HFF-Myc (cell line): Measurements from ENCODE around the gene ZC2HC1B.
"Not testable (repeated sequence)": the region's sequence is repeated elsewhere in the genome, so short reads cannot be mapped to it uniquely, and the experiment has no call there.

Source experiments
- DNase-seq: peaks from one replicate; pipeline ENCODE4 v3.0.0-alpha.2; 2011; ENCODE audit warnings: low read depth; ENCODE audit errors: extremely low read depth
- H3K4me3 ChIP-seq: replicated peaks from 2 replicates; pipeline ENCODE4 v1.5.1; 2011; ENCODE audit warnings: low read depth, mild to moderate bottlenecking, control low read depth, low read length
- CTCF ChIP-seq: IDR thresholded peaks from 2 replicates; pipeline ENCODE4 v1.5.1; 2012; ENCODE audit warnings: mild to moderate bottlenecking, low read depth, low read length, control low read depth; ENCODE audit errors: missing control alignments

The ZC2HC1B gene

GRCh38 chr6:143901885-143902750 is 37.8 kb downstream of the ZC2HC1B start:
- no peak overlapping the region for H3K4me3 ChIP-seq
- no peak for TF ChIP-seq CTCF
- DNase-seq, result no peak

GRCh38 chr6:143902827-143903226 is 38.6 kb downstream of the ZC2HC1B start:
- H3K4me3 ChIP-seq, result no peak overlapping the region
- DNase-seq, result no peak
- no peak for TF ChIP-seq CTCF

GRCh38 chr6:143911028-143911427 is 46.8 kb downstream of the ZC2HC1B start:
- H3K4me3 ChIP-seq, result no peak overlapping the region
- no peak for TF ChIP-seq CTCF
- DNase-seq, result no peak

GRCh38 chr6:143912671-143913070 is 48.4 kb downstream of the ZC2HC1B start:
- DNase-seq, result no peak
- no peak overlapping the region for H3K4me3 ChIP-seq
- no peak for TF ChIP-seq CTCF

- H3K4me3 ChIP-seq, DNase-seq: not testable (repeated sequence)
These were observed 52.8 kb downstream of the ZC2HC1B start for GRCh38 chr6:143917026-143917425.

- TF ChIP-seq CTCF, result no peak
- no peak for DNase-seq
- H3K4me3 ChIP-seq, result no peak overlapping the region
These were observed 64.6 kb downstream of the ZC2HC1B start for GRCh38 chr6:143928853-143929252.

GRCh38 chr6:143929975-143930374 is 65.7 kb downstream of the ZC2HC1B start:
- TF ChIP-seq CTCF, result no peak
- DNase-seq, result no peak
- no peak overlapping the region for H3K4me3 ChIP-seq
